MM.1S (cell line): ENCODE data around the gene COQ8B.

Source experiments
- DNase-seq: peaks from one replicate; pipeline ENCODE4 v3.0.0-alpha.2; 2015
- H2AFZ ChIP-seq: fragments of 300-600 bp; sonication (generic); 2 replicates; pipeline ENCODE4 v1.6.0; 2016; ENCODE audit warnings: antibody characterized with exemption, low read length
- H3F3A ChIP-seq: fragments of 300-600 bp; sonication (generic); 2 replicates; pipeline ENCODE4 v1.6.1; 2016; ENCODE audit warnings: mild to moderate bottlenecking, antibody characterized with exemption, low read length, moderate library complexity, mixed read lengths; ENCODE audit not compliant: insufficient read depth
- H3K27ac ChIP-seq: fragments of 300-600 bp; sonication (generic); 2 replicates; pipeline ENCODE4 v1.5.1; 2016; ENCODE audit warnings: mild to moderate bottlenecking, low read length
- H3K27me3 ChIP-seq: fragments of 300-600 bp; sonication (generic); replicated peaks from 2 replicates; pipeline ENCODE4 v1.6.0; 2016; ENCODE audit warnings: low read length; ENCODE audit not compliant: insufficient read depth
- H3K36me3 ChIP-seq: fragments of 300-600 bp; sonication (generic); replicated peaks from 2 replicates; pipeline ENCODE4 v1.6.1; 2016; ENCODE audit warnings: mild to moderate bottlenecking, low read length, mixed read lengths; ENCODE audit not compliant: insufficient read depth
- H3K4me1 ChIP-seq: fragments of 300-600 bp; sonication (generic); 2 replicates; pipeline ENCODE4 v1.6.1; 2016; ENCODE audit warnings: low read length, mixed read lengths
- H3K4me2 ChIP-seq: fragments of 300-600 bp; sonication (generic); 2 replicates; pipeline ENCODE4 v1.6.0; 2016; ENCODE audit warnings: low read depth, low read length
- H3K4me3 ChIP-seq: fragments of 300-600 bp; sonication (generic); 2 replicates; pipeline ENCODE4 v1.5.1; 2016; ENCODE audit warnings: low read length, mixed read lengths
- H3K79me2 ChIP-seq: fragments of 300-600 bp; sonication (generic); 2 replicates; pipeline ENCODE4 v1.6.1; 2016; ENCODE audit warnings: mixed run types, low read length, mixed read lengths
- H3K9ac ChIP-seq: fragments of 300-600 bp; sonication (generic); 2 replicates; pipeline ENCODE4 v1.6.1; 2016; ENCODE audit warnings: low read length, mixed read lengths
- H3K9me2 ChIP-seq: fragments of 300-600 bp; sonication (generic); replicated peaks from 2 replicates; pipeline ENCODE4 v1.6.1; 2016; ENCODE audit warnings: mild to moderate bottlenecking, low read length, mixed read lengths; ENCODE audit not compliant: insufficient read depth
- H3K9me3 ChIP-seq: fragments of 300-600 bp; sonication (generic); replicated peaks from 2 replicates; pipeline ENCODE4 v1.6.1; 2016; ENCODE audit warnings: mild to moderate bottlenecking, low read length, mixed read lengths; ENCODE audit not compliant: insufficient read depth
- H4K20me1 ChIP-seq: fragments of 300-600 bp; sonication (generic); 2 replicates; pipeline ENCODE4 v1.6.1; 2016; ENCODE audit warnings: mild to moderate bottlenecking, low read length, moderate library complexity, mixed read lengths; ENCODE audit not compliant: insufficient read depth
- EZH2 ChIP-seq: fragments of 300-600 bp; sonication (generic); optimal IDR thresholded peaks from 2 replicates; pipeline ENCODE3; 2017; ENCODE audit warnings: low read depth, mild to moderate bottlenecking, antibody characterized with exemption, low read length, mixed read lengths
- EZH2phosphoT487 ChIP-seq: fragments of 300-600 bp; sonication (generic); IDR thresholded peaks from 2 replicates; pipeline ENCODE4 v1.6.1; 2018; ENCODE audit warnings: antibody characterized with exemption, low read length
- TF ChIP-seq, protein P1 (sequence below): fragments of 300-600 bp; sonication (generic); IDR thresholded peaks from 2 replicates; pipeline ENCODE4 v1.5.1; 2016; ENCODE audit warnings: antibody characterized with exemption, low read length, mixed read lengths

Gene COQ8B

DNA sequence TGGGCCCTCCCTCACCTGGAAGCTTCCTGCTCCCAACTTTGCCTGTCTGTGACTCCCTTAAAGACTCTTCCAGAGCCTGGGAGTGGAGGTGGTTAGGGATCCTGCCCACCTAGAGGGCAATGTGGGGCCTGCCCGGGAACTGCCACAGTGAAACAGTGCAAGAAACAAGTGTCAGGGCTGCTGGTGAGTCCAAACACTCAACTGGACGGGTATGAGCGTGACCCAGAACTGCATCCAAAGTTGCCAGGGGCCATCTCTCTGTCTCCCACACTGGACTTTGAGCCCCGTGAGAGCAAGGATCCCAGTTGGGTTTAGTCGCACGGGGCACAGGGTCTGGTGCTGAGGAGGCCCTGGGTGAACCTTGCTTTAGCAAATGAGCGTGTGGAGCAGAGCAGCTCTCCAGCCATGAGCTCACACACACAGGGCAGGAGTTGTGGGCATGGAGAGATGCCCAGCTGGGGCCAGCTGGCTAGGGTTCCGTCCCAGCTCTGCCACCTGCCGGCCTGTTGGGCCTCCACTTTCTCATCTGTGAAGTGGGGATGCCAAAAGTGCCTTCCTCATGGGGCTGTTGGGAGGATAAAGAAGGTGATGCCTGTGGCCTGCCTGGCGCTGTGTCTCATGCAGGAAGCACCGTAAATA is 23.4 kb downstream of the COQ8B start:
- H3K27me3 ChIP-seq = no peaks in the 10 kb centered on the region
- TF ChIP-seq EZH2phosphoT487 (no peak), EZH2 (no peak)
- TF ChIP-seq, protein P1, sequence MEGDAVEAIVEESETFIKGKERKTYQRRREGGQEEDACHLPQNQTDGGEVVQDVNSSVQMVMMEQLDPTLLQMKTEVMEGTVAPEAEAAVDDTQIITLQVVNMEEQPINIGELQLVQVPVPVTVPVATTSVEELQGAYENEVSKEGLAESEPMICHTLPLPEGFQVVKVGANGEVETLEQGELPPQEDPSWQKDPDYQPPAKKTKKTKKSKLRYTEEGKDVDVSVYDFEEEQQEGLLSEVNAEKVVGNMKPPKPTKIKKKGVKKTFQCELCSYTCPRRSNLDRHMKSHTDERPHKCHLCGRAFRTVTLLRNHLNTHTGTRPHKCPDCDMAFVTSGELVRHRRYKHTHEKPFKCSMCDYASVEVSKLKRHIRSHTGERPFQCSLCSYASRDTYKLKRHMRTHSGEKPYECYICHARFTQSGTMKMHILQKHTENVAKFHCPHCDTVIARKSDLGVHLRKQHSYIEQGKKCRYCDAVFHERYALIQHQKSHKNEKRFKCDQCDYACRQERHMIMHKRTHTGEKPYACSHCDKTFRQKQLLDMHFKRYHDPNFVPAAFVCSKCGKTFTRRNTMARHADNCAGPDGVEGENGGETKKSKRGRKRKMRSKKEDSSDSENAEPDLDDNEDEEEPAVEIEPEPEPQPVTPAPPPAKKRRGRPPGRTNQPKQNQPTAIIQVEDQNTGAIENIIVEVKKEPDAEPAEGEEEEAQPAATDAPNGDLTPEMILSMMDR = no peak
- H3K9ac ChIP-seq = no peak overlapping the region
- DNase-seq = no peak
- no peaks in the 10 kb centered on the region for H3K79me2 ChIP-seq
- H3K9me3 ChIP-seq = no peaks in the 10 kb centered on the region
- H3K4me2 ChIP-seq = no peak overlapping the region
- no peaks in the 10 kb centered on the region for H3K36me3 ChIP-seq
- H3K4me1 ChIP-seq = no peaks in the 10 kb centered on the region
- no peak overlapping the region for H3K27ac ChIP-seq
- H4K20me1 ChIP-seq = no peaks in the 10 kb centered on the region
- H3F3A ChIP-seq = no peaks in the 10 kb centered on the region
- H2AFZ ChIP-seq = no peak overlapping the region
- no peaks in the 10 kb centered on the region for H3K9me2 ChIP-seq
- H3K4me3 ChIP-seq = no peak overlapping the region

DNA sequence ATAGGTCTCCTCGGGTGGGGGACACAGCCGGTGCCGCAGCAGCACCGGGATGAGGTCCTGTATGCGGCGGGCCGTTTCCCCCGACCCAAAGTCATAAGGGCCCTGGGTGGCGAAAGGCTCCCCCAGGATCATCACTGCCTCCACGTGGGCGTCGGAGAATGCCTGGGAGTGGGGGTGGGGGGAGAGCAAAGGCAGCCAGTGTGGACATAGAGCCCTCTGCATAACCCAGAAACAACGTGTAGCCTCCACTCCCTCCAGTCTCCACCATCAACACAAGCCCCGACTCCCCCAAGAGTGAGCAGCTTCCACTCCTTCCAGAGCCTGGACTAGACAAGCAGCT is 24.5 kb downstream of the COQ8B start:
- TF ChIP-seq, protein P1 = no peak
- no peak for TF ChIP-seq EZH2phosphoT487
- TF ChIP-seq EZH2 = no peak
- DNase-seq = no peak
- no peaks in the 10 kb centered on the region for H3K4me1 ChIP-seq
- no peak overlapping the region for H3K9ac ChIP-seq
- H3K27me3 ChIP-seq = no peaks in the 10 kb centered on the region
- no peak overlapping the region for H3K4me3 ChIP-seq
- H3K27ac ChIP-seq = no peak overlapping the region
- no peaks in the 10 kb centered on the region for H3K9me3 ChIP-seq
- no peaks in the 10 kb centered on the region for H3K9me2 ChIP-seq
- no peaks in the 10 kb centered on the region for H3F3A ChIP-seq
- no peak overlapping the region for H2AFZ ChIP-seq
- no peaks in the 10 kb centered on the region for H3K36me3 ChIP-seq
- no peaks in the 10 kb centered on the region for H4K20me1 ChIP-seq
- H3K79me2 ChIP-seq = no peaks in the 10 kb centered on the region
- H3K4me2 ChIP-seq = no peak overlapping the region

DNA sequence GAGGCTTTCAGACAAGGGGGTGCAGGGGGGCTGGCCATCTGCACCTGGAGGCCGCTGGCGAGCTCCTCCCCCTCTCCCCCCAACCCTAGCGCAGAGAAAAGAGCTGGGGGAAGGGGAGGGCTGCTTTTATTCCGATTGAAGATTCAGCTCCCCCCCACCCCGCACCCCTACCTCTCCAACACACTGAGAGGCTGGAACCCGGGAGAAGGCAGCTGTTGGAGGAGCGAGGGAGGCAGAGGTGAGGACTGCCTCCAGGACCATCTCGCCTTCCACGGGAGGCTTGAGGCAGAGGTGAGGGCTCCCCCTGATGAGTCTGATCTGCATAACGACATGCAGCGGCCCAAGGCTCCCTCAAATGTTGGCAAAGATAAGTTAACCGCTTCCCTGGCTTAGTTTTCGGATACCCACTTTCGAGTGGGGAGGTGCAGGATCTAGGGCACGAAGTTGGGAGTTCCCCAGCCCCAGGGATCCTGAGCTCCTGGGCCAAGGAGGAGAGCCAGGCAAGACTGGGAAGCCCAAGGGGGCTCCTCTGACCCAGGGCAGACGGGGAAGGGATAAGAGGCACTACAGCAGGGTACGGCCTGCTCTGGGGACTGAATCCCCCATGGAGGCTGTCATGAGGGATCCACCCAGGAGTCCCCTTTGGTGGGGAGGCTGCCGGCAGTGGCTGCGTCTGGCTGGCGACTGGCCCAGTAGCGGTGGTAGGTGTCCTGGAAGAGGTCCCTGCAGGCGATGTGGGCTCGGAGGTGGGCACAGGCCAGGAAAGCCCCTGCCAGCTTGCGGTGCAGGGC is 25.1 kb downstream of the COQ8B start:
- H3K27ac ChIP-seq = no peak overlapping the region
- H3K4me2 ChIP-seq = peak overlapping the region; percentile 99
- no peaks in the 10 kb centered on the region for H3K36me3 ChIP-seq
- H3K4me3 ChIP-seq = peak overlapping the region; percentile 74; the same call in 1 of the 2 replicates
- no peaks in the 10 kb centered on the region for H3K27me3 ChIP-seq
- H3K79me2 ChIP-seq = no peaks in the 10 kb centered on the region
- no peaks in the 10 kb centered on the region for H3K4me1 ChIP-seq
- no peaks in the 10 kb centered on the region for H3K9me2 ChIP-seq
- no peaks in the 10 kb centered on the region for H4K20me1 ChIP-seq
- no peak for TF ChIP-seq EZH2phosphoT487
- no peaks in the 10 kb centered on the region for H3K9me3 ChIP-seq
- no peak for DNase-seq
- peak overlapping the region; percentile 97 for H2AFZ ChIP-seq
- no peaks in the 10 kb centered on the region for H3F3A ChIP-seq
- H3K9ac ChIP-seq = peak overlapping the region; percentile 79; the same call in 1 of the 2 replicates
